GM23248 (cell line): ENCODE measurements around the gene DNTTIP2. TPM values are rescaled to one million over a fixed set of nuclear protein-coding genes. Genes with fewer than 3 reads are reported as not detected.

ENCODE experiments used
- DNase-seq: peaks from one replicate; pipeline ENCODE4 v3.0.0-alpha.2; 2015
- H2AFZ ChIP-seq: fragments of 200-600 bp; sonication (generic); 2 replicates; pipeline ENCODE4 v1.6.1; 2016; ENCODE audit warnings: antibody characterized with exemption
- H3F3A ChIP-seq: fragments of 200-600 bp; sonication (generic); 2 replicates; pipeline ENCODE4 v1.6.1; 2016; ENCODE audit warnings: mild to moderate bottlenecking, antibody characterized with exemption, mixed run types; ENCODE audit not compliant: insufficient read depth
- H3K27ac ChIP-seq: fragments of 200-600 bp; sonication (generic); 2 replicates; pipeline ENCODE4 v1.5.1; 2016; ENCODE audit warnings: mild to moderate bottlenecking
- H3K27me3 ChIP-seq: fragments of 200-600 bp; sonication (generic); replicated peaks from 2 replicates; pipeline ENCODE4 v1.6.1; 2016; ENCODE audit warnings: mild to moderate bottlenecking; ENCODE audit not compliant: insufficient read depth
- H3K36me3 ChIP-seq: fragments of 200-600 bp; sonication (generic); 2 replicates; pipeline ENCODE4 v1.6.1; 2016; ENCODE audit warnings: low read depth, mild to moderate bottlenecking
- H3K4me1 ChIP-seq: fragments of 200-600 bp; sonication (generic); 2 replicates; pipeline ENCODE4 v1.6.1; 2016; ENCODE audit warnings: mild to moderate bottlenecking; ENCODE audit not compliant: insufficient read depth
- H3K4me2 ChIP-seq: fragments of 200-600 bp; sonication (generic); one replicate; pipeline ENCODE4 v1.6.1; 2016; ENCODE audit warnings: mild to moderate bottlenecking; ENCODE audit not compliant: unreplicated experiment
- H3K4me3 ChIP-seq: fragments of 200-600 bp; sonication (generic); 2 replicates; pipeline ENCODE4 v1.5.1; 2016; ENCODE audit warnings: mild to moderate bottlenecking
- H3K79me2 ChIP-seq: fragments of 200-600 bp; sonication (generic); 2 replicates; pipeline ENCODE4 v1.6.1; 2016; ENCODE audit warnings: mild to moderate bottlenecking; ENCODE audit not compliant: insufficient read depth
- H3K9ac ChIP-seq: fragments of 200-600 bp; sonication (generic); 2 replicates; pipeline ENCODE4 v1.6.1; 2016; ENCODE audit warnings: mild to moderate bottlenecking
- H3K9me2 ChIP-seq: fragments of 200-600 bp; sonication (generic); 2 replicates; pipeline ENCODE4 v1.6.1; 2016; ENCODE audit warnings: mixed run types, mild to moderate bottlenecking, moderate library complexity; ENCODE audit not compliant: insufficient read depth
- H3K9me3 ChIP-seq: fragments of 200-600 bp; sonication (generic); one replicate; pipeline ENCODE4 v1.6.1; 2017; ENCODE audit warnings: low read depth
- H4K20me1 ChIP-seq: fragments of 200-600 bp; sonication (generic); 2 replicates; pipeline ENCODE4 v1.6.0; 2016; ENCODE audit not compliant: insufficient read depth
- EZH2 ChIP-seq: fragments of 200-600 bp; sonication (generic); IDR thresholded peaks from 2 replicates; pipeline ENCODE4 v1.6.1; 2018; ENCODE audit warnings: antibody characterized with exemption, mild to moderate bottlenecking; ENCODE audit not compliant: insufficient read depth, poor library complexity, severe bottlenecking
- EZH2phosphoT487 ChIP-seq: fragments of 200-600 bp; sonication (generic); IDR thresholded peaks from 2 replicates; pipeline ENCODE4 v1.6.1; 2018; ENCODE audit warnings: antibody characterized with exemption, moderate library complexity, mild to moderate bottlenecking, low read depth; ENCODE audit not compliant: insufficient read depth
- WGBS, 2 experiments: methylation state at CpG; one replicate each; pipeline ENCODE4 v1.1.6; 2015 to 2017; ENCODE audit warnings: low lambda C conversion rate in 2 of 2, low coverage in 1 of 2; ENCODE audit errors: missing lambda C conversion rate in 2 of 2; 5-methylcytosine and 5-hydroxymethylcytosine counted together
- in situ Hi-C: fragments of 300-500 bp; cut with MboI; formaldehyde crosslinking; loops from 2 replicates; pipeline ENCODE4 v1.15.0; 2020
- polyA plus RNA-seq: library from polyadenylated mRNA; unstranded; fragments of >200 nt; fragmentation: Nextera tagmentation; extraction: Ambion mirVana; gene quantifications from 2 replicates; pipeline ENCODE4 v1.2.1, GENCODE V29; 2016
- total RNA-seq: library from RNA; depleted of rRNA; stranded (reverse); fragments of >200 nt; shearing (Covaris generic); gene quantifications from 2 replicates; pipeline ENCODE4 v1.2.3, GENCODE V29; 2014

Gene DNTTIP2
- total and polyA plus RNA-seq, 2 experiments from 2014 or later, result 31.1 to 62.1 TPM

DNA sequence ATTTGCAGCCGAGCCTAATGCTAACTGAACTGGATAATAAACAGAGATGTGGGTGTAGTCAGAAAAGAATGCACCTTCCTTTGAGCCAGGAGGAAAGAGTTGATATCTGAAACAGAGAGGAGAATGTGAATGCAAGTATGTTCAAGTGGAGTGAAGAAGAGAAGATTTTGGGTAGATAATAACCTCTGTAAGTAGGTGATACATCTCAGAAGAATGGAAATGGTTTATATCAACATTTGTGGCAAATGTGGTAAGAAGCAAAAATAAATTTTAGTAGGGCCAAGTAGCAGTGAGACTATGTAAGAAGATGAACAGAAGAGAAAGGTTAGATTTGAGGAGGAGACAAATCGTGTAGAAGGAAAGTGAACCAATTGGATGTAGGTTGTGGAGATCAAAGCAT lies 1.7 kb upstream of the DNTTIP2 start:
- Histone ChIP-seq H3K36me3 (peaks cover 38% of the 10 kb centered on the region), H3K9ac (no peak overlapping the region), H4K20me1 (no peaks in the 10 kb centered on the region), H2AFZ (no peak overlapping the region), H3K79me2 (peaks cover 47% of the 10 kb centered on the region), H3K27ac (no peak overlapping the region), H3F3A (peaks cover 49% of the 10 kb centered on the region), H3K4me1 (peaks cover 27% of the 10 kb centered on the region), H3K9me3 (no peaks in the 10 kb centered on the region), H3K27me3 (no peaks in the 10 kb centered on the region), H3K9me2 (no peaks in the 10 kb centered on the region), H3K4me3 (no peak overlapping the region), H3K4me2 (no peak overlapping the region)
- 95 to 96% methylated on average over 2 of the region's 2 CpGs for WGBS, 2 experiments
- TF ChIP-seq EZH2phosphoT487 (no peak), EZH2 (no peak)
- in situ Hi-C loops, result loop anchor here (25.0 kb wide), 1 partner anchor 457 kb away; no protein-coding TSS in a partner anchor
- peak; percentile 24 for DNase-seq

DNA sequence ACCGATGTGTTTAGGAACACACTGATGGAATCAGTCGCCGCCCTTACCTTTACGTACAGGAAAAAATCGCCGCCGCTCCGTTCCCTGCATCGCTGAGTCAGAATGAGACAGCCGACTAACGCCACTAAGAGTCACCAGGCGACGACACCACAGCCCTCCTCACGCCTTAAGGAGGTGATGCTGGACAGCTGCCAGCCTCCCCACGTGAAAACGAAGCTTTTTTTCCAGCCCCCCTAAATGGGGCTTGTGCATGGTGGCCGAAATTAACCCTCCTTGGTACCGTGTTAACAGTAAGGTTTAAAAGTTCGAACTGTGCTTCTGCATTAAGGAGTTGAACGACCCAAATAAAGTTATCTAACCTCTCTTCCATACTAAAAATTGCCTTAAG lies 511 bp downstream of the DNTTIP2 start:
- in situ Hi-C loops, result loop anchor here (25.0 kb wide), 1 partner anchor 459 kb away; no protein-coding TSS in a partner anchor
- peak overlapping the region; percentile 85 for H3K27ac ChIP-seq
- 3% methylated on average over 20 of the region's 20 CpGs for WGBS, 2 experiments
- H3K9me2 ChIP-seq, result no peaks in the 10 kb centered on the region
- H4K20me1 ChIP-seq, result no peaks in the 10 kb centered on the region
- H3K9me3 ChIP-seq, result no peaks in the 10 kb centered on the region
- peak; percentile 80 for DNase-seq
- peaks cover 27% of the 10 kb centered on the region for H3K4me1 ChIP-seq
- H3K79me2 ChIP-seq, result peaks cover 66% of the 10 kb centered on the region
- H3K4me2 ChIP-seq, result peak overlapping the region; percentile 87
- H3K27me3 ChIP-seq, result no peaks in the 10 kb centered on the region
- H3F3A ChIP-seq, result peaks cover 38% of the 10 kb centered on the region
- peak overlapping the region; percentile 93 for H2AFZ ChIP-seq
- peak overlapping the region; percentile 95 for H3K9ac ChIP-seq
- peak overlapping the region; percentile 93 for H3K4me3 ChIP-seq
- H3K36me3 ChIP-seq, result peaks cover 49% of the 10 kb centered on the region
- TF ChIP-seq EZH2 (no peak), EZH2phosphoT487 (no peak)

DNA sequence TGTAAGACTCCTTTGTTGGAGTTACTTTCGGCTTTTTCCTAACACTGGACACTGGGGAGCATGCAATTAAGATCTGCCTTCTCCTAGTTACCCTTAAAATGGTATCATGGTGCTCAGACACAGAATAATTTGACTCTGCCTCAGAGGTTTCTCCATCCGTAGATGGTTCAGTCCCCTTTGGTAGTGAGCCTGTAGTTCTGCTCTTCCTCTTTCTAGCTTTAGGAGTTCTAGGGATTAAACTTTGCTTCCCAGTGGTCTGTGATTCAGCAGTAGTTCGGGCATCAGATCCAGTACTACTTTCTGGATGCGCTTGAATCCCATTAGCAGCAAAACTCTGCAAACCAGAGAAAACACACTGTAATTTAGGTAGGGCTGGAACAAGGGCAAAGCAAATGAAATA lies 1.5 kb downstream of the DNTTIP2 start:
- 82 to 93% methylated on average over 4 of the region's 4 CpGs for WGBS, 2 experiments
- Histone ChIP-seq H3K79me2 (peaks cover 70% of the 10 kb centered on the region), H3K9me3 (no peaks in the 10 kb centered on the region), H3K4me3 (peak overlapping the region; percentile 93), H3K27me3 (no peaks in the 10 kb centered on the region), H4K20me1 (no peaks in the 10 kb centered on the region), H3K9ac (peak overlapping the region; percentile 95), H3K4me1 (peaks cover 27% of the 10 kb centered on the region), H3K9me2 (no peaks in the 10 kb centered on the region), H3K27ac (no peak overlapping the region), H3F3A (peaks cover 31% of the 10 kb centered on the region), H3K4me2 (peak overlapping the region; percentile 87), H2AFZ (no peak overlapping the region), H3K36me3 (peaks cover 49% of the 10 kb centered on the region)
- DNase-seq, result no peak
- in situ Hi-C loops, result loop anchor here (25.0 kb wide), 1 partner anchor 460 kb away; no protein-coding TSS in a partner anchor
- no peak for TF ChIP-seq EZH2
- TF ChIP-seq EZH2phosphoT487, result no peak

- H3K4me2 ChIP-seq, result peak overlapping the region; percentile 0
- H3K79me2 ChIP-seq, result peaks cover 70% of the 10 kb centered on the region
- in situ Hi-C loops, result loop anchor here (25.0 kb wide), 1 partner anchor 461 kb away; no protein-coding TSS in a partner anchor
- no peaks in the 10 kb centered on the region for H3K9me2 ChIP-seq
- no peak overlapping the region for H3K4me3 ChIP-seq
- H3K27ac ChIP-seq, result no peak overlapping the region
- no peak for DNase-seq
- H3F3A ChIP-seq, result peaks cover 23% of the 10 kb centered on the region
- H3K4me1 ChIP-seq, result peaks cover 27% of the 10 kb centered on the region
- WGBS, 2 experiments, result 95% methylated on average over 1 of the region's 1 CpG
- no peaks in the 10 kb centered on the region for H4K20me1 ChIP-seq
- H3K9ac ChIP-seq, result no peak overlapping the region
- H3K27me3 ChIP-seq, result no peaks in the 10 kb centered on the region
- H3K36me3 ChIP-seq, result peaks cover 60% of the 10 kb centered on the region
- TF ChIP-seq EZH2 (no peak), EZH2phosphoT487 (no peak)
- no peaks in the 10 kb centered on the region for H3K9me3 ChIP-seq
- no peak overlapping the region for H2AFZ ChIP-seq
Observed at GRCh38 chr1:93876244-93876643, 2.8 kb downstream of the DNTTIP2 start.
